Stimulated activated CD8-positive, alpha-beta memory T cell treated with anti-CD3 and anti-CD28 coated beads, Interleukin-15, amount 100 ng/mL, for 4 hours (primary cell): ENCODE data around the gene FAM161A.

Source experiments
- DNase-seq, 2 donors: peaks; one replicate each; pipeline ENCODE4 v3.0.0-alpha.2; 2020; ENCODE audit warnings: low read depth in 2 of 2

Gene FAM161A

DNA sequence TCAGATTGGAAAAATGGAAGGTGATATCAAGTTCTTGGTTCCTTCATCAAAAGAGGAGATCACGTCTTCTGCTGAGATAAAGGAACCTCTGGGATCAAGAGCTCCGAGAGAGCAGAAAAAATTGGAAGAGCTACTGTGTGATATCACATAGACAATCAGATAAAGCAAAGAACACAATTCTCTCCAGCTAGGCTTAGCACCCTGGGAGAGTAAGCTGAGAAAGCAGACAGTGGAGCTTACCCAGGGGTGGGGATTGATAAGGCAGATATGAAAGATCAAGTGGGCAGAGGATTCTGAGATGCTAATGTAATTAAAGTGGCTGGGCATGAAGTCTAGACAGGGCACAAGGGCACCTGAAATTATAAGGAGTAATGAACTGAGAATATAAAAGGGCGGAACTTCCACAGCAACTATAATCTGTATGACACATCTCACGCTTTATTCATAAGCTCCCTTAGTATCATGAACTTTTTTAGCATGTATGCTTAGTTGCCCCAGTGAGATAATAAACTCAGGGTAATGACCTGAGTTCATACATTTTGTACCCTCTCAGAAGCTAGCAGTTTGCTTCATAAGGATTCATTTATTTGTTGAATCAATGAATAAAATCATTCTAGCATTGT is 65.8 kb downstream of the FAM161A start:
- no peak for DNase-seq

DNA sequence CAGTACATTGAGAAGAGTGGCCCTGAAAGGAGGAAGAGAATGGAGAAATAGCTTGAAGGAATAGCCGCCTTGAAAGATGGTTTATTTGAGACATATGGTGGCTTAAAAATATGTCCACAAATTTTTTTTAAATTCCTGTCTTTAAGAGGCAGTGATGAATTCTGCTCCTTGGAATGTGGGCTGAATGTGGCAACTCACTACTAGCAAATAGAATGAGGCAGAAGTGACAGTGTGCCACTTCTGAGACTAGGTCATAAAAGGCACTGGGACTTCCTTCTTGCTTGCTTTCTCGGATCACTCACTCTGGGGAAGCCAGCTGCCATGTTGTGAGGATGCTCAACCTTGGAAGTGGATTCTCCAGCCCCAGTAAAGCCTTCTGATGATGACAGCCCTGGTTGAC is 67.0 kb downstream of the FAM161A start:
- no peak for DNase-seq

DNA sequence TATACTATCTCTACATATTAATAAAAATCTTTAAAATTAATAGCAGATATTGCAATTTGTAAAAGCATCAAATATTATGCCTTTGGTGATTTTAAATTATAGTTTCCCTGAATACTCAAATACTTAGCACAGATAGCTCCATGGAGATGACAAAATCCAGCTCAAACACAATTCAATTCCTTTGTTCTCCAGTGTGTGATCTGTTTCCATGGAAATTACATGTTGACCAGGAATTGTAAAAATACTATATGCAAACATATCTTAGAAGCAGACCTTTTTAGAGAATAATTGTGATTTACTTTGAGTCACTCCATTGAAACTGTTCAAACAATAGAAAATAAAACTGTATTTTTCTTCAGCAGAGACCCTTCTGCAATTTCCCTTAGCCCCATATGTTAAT is 68.3 kb downstream of the FAM161A start:
- no peak for DNase-seq

DNA sequence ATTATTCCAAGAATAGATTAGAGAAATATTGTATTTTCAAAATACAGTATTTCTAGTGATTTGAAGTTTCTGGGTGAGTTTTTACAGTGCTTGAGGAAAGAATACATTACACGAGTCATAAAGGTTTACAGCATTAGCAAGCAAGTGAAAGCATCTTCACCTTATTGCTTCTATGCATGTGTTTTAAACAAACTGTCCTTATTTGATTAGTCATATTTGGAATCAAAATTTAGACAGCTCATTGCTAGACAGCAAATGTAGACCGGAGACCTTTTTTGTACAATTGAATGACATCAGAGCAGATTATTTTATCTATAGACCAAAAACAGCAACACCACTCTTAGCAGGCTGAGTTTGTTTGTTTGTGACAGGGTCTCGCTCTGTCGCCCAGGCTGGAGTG is 69.2 kb downstream of the FAM161A start:
- no peak for DNase-seq

DNA sequence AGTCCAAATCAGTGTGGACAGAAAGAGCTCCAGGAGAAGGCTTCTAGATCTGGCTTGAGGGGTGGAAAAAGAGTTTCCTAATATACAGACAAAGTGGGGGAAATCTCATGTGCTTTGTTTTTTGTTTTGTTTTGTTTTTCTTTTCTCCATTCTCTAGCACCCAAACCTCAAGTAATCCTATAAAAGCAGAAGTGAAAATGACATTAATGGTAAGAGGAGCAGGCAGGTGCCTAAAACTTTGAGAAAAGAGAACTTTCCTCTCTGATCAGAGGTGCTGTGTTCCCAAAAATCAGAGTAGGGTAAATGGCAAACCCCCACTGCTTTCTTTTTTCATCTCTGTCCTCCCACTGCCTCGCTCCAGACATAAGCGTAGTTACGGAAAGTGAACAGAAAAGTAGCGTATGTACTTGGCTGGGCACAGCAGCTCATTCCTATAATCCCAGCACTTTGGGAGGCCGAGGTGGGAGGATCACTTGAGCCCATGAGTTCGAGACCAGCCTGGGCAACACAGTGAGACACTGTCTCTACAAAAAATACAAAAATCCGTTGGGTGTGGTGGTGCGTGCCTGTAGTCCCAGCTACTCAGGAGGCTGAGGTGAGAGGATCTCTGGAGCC is 77.8 kb downstream of the FAM161A start:
- DNase-seq, result no peak
